IMR-90 (cell line): ENCODE measurements around the gene ARHGAP28. TPM values are rescaled to one million over a fixed set of nuclear protein-coding genes. Genes with fewer than 3 reads are reported as not detected.

Experiments
- ATAC-seq: fragments of 200-7000 bp; cut with Tn5 transposase; 2 replicates; pipeline ENCODE4 v1.9.1; 2020; ENCODE audit warnings: low read depth, mild to moderate bottlenecking, moderate library complexity
- BruUV-seq: library from RNA; stranded (reverse); fragments of 400-500 nt; replicated peaks from 2 replicates; lab custom pipeline; 2021; lab: Mats Ljungman, UMichigan
- CTCF ChIA-PET: fragments of 300-600 bp; formaldehyde crosslinking; extraction: SDS; loops from one replicate; lab custom pipeline; 2021; ENCODE audit warnings: antibody characterized with exemption; lab: Yijun Ruan, JAX
- POLR2A ChIA-PET: fragments of 300-600 bp; sonication (Branson Sonifier 250); formaldehyde crosslinking; loops from one replicate; lab custom pipeline; 2022; ENCODE audit warnings: antibody characterized with exemption; ENCODE audit not compliant: unreplicated experiment; lab: Charles Lee
- DNase-seq: peaks from one replicate; pipeline ENCODE4 v3.0.0; 2013
- H2AFZ ChIP-seq: replicated peaks from 2 replicates; pipeline ENCODE3; 2013; ENCODE audit warnings: low read length, mild to moderate bottlenecking; ENCODE audit not compliant: poor library complexity
- H2AK5ac ChIP-seq: 2 replicates; pipeline ENCODE4 v1.6.1; 2013; ENCODE audit warnings: low read depth, low read length, inconsistent platforms
- H2AK9ac ChIP-seq: replicated peaks from 2 replicates; pipeline ENCODE3; 2013; ENCODE audit warnings: mild to moderate bottlenecking, low read depth, low read length, moderate library complexity; ENCODE audit not compliant: poor library complexity
- H2BK120ac ChIP-seq: 2 replicates; pipeline ENCODE4 v1.6.1; 2013; ENCODE audit warnings: low read depth, low read length, inconsistent platforms
- H2BK15ac ChIP-seq: 3 replicates; pipeline ENCODE4 v1.6.1; 2013; ENCODE audit warnings: low read depth, low read length, inconsistent platforms
- H2BK20ac ChIP-seq: 2 replicates; pipeline ENCODE4 v1.6.1; 2013; ENCODE audit warnings: low read depth, mild to moderate bottlenecking, inconsistent platforms, low read length, moderate library complexity
- H2BK5ac ChIP-seq: 2 replicates; pipeline ENCODE4 v1.6.1; 2013; ENCODE audit warnings: mild to moderate bottlenecking, low read depth, low read length, inconsistent platforms; ENCODE audit not compliant: poor library complexity, severe bottlenecking
- H3K14ac ChIP-seq: replicated peaks from 2 replicates; pipeline ENCODE4 v1.6.1; 2013; ENCODE audit warnings: low read depth, low read length, inconsistent platforms
- H3K18ac ChIP-seq: 2 replicates; pipeline ENCODE4 v1.6.1; 2013; ENCODE audit warnings: low read depth, low read length, control low read depth
- H3K23ac ChIP-seq: 2 replicates; pipeline ENCODE4 v1.6.1; 2013; ENCODE audit warnings: low read depth, low read length, inconsistent platforms
- H3K27ac ChIP-seq: 2 replicates; pipeline ENCODE4 v1.5.1; 2013; ENCODE audit warnings: mild to moderate bottlenecking, control low read depth, low read length; ENCODE audit not compliant: insufficient read depth
- H3K27me3 ChIP-seq: 2 replicates; pipeline ENCODE4 v1.6.1; 2013; ENCODE audit warnings: low read length; ENCODE audit not compliant: control insufficient read depth, insufficient read depth
- H3K36me3 ChIP-seq: 2 replicates; pipeline ENCODE4 v1.6.1; 2013; ENCODE audit warnings: low read length, mixed read lengths; ENCODE audit not compliant: control insufficient read depth, insufficient read depth
- H3K4ac ChIP-seq: 2 replicates; pipeline ENCODE4 v1.6.1; 2013; ENCODE audit warnings: low read depth, low read length, inconsistent platforms
- H3K4me1 ChIP-seq: 2 replicates; pipeline ENCODE4 v1.6.1; 2013; ENCODE audit warnings: low read length, mixed read lengths; ENCODE audit not compliant: control insufficient read depth, insufficient read depth
- H3K4me2 ChIP-seq: 2 replicates; pipeline ENCODE4 v1.6.1; 2013; ENCODE audit warnings: low read depth, mild to moderate bottlenecking, control low read depth, low read length, moderate library complexity
- H3K4me3 ChIP-seq: 2 replicates; pipeline ENCODE4 v1.5.1; 2013; ENCODE audit warnings: low read depth, mild to moderate bottlenecking, control low read depth, low read length, moderate library complexity; ENCODE audit not compliant: insufficient read depth
- H3K56ac ChIP-seq: 2 replicates; pipeline ENCODE4 v1.6.1; 2013; ENCODE audit warnings: low read length, inconsistent platforms; ENCODE audit not compliant: insufficient read depth; ENCODE audit errors: extremely low read depth
- H3K79me1 ChIP-seq, 2 experiments: 2 replicates each; pipeline ENCODE4 v1.6.1; 2013; ENCODE audit warnings: low read length in 2 of 2, inconsistent platforms in 1 of 2, low read depth in 1 of 2
- H3K9ac ChIP-seq: 2 replicates; pipeline ENCODE4 v1.6.1; 2013; ENCODE audit warnings: low read depth, low read length, control low read depth
- H3K9me1 ChIP-seq: 2 replicates; pipeline ENCODE4 v1.6.1; 2013; ENCODE audit warnings: low read length, inconsistent platforms; ENCODE audit not compliant: insufficient read depth
- H3K9me3 ChIP-seq: 2 replicates; pipeline ENCODE4 v1.6.1; 2013; ENCODE audit warnings: low read length; ENCODE audit not compliant: control insufficient read depth, insufficient read depth
- H4K20me1 ChIP-seq: 2 replicates; pipeline ENCODE4 v1.6.1; 2013; ENCODE audit warnings: low read length, inconsistent platforms; ENCODE audit not compliant: insufficient read depth
- H4K5ac ChIP-seq: 2 replicates; pipeline ENCODE4 v1.6.1; 2013; ENCODE audit warnings: mild to moderate bottlenecking, low read depth, low read length, control low read depth
- H4K8ac ChIP-seq, 2 experiments: 2 replicates each; pipeline ENCODE4 v1.6.1; 2013; ENCODE audit warnings: low read depth in 2 of 2, low read length in 2 of 2, control low read depth in 1 of 2, inconsistent platforms in 1 of 2
- H4K91ac ChIP-seq: 2 replicates; pipeline ENCODE4 v1.6.1; 2013; ENCODE audit warnings: low read depth, low read length, inconsistent platforms; ENCODE audit not compliant: insufficient read depth
- BHLHE40 ChIP-seq: fragments of 150-350 bp; IDR thresholded peaks from 2 replicates; pipeline ENCODE4 v1.6.1; 2016; ENCODE audit warnings: mild to moderate bottlenecking, low read depth, low read length
- WGBS, 2 experiments: methylation state at CpG; one replicate each; pipeline versions ENCODE4 v1.1.5 to v1.1.7; 2013; ENCODE audit warnings: missing lambda C conversion rate in 2 of 2; ENCODE audit not compliant: insufficient read length in 1 of 2; ENCODE audit errors: extremely low coverage in 2 of 2; 5-methylcytosine and 5-hydroxymethylcytosine counted together
- dilution Hi-C: fragments of 300-500 bp; cut with HindIII; formaldehyde crosslinking; loops from one replicate; pipeline ENCODE4 v1.14.3; 2018; ENCODE audit warnings: low sequenced_read_pairs; ENCODE audit not compliant: unreplicated experiment
- in situ Hi-C: fragments of 300-500 bp; cut with MboI; formaldehyde crosslinking; loops from 3 replicates; pipeline ENCODE4 v1.14.3; 2019; ENCODE audit warnings: low sequenced_read_pairs, inconsistent platforms, mixed read lengths
- intact Hi-C: fragments of 100-400 bp; cut with micrococcal nuclease; formaldehyde crosslinking; loops from 2 replicates; pipeline ENCODE4 v1.10.0; 2022
- polyA plus RNA-seq, 3 experiments: library from polyadenylated mRNA; depleted of rRNA; stranded (reverse); fragments of >200 nt; gene quantifications; 2 replicates each; pipeline ENCODE4 v1.2.3, GENCODE V29; 2012; ENCODE audit warnings: low replicate concordance in 1 of 3
- total RNA-seq: library from RNA; depleted of rRNA; stranded (reverse); fragments of >200 nt; gene quantifications from 2 replicates; pipeline ENCODE4 v1.2.3, GENCODE V29; 2012

Gene ARHGAP28
- total and polyA plus RNA-seq, 2 of the 4 experiments (the other 2 are of a cell fraction) = 1.8 to 3.8 TPM

DNA sequence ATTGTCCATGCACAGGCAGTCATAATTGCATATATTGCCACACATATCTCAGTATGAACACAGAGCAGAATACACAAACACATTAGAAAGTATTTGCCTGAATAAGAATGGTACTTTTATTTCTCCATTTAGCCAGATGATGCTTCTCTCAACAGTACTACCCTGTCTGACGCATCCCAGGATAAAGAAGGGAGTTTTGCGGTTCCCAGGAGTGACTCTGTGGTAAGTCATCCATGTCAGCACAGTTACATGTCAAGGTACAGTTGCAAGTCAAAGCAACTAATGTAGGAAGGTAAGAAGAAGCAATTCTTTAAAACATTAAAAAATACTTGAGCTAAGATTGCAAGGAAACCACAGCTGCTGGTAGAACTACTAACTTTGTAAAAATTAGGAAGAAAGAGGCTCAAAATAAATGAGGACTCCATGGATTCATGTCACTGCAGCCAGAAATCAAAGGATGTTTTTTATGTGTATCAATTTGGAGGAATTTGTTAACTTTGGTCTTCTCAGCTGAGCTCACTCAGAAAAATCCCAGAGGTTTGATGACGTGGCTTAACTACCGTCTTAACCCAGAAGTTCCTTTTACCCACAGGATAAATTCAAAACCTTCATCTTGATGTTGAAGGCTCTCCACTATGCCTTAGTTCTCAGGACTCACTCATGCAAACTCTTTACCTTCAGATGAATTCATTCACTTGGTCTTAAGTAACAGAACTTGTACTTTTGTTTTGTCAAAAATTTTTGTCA, 130.3 kb downstream of the ARHGAP28 start:
- H3K4me2 ChIP-seq = no peak overlapping the region
- H2BK120ac ChIP-seq = peak overlapping the region; percentile 31; the same call in 1 of the 2 replicates
- no peaks in the 10 kb centered on the region for H3K9me3 ChIP-seq
- H3K4me3 ChIP-seq = no peak overlapping the region
- H3K9ac ChIP-seq = no peak overlapping the region
- H3K18ac ChIP-seq = peak overlapping the region; percentile 83
- peak; percentile 39 for DNase-seq
- no peak overlapping the region for H2AK9ac ChIP-seq
- H2AFZ ChIP-seq = no peak overlapping the region
- H3K79me1 ChIP-seq = no peaks in the 10 kb centered on the region
- no peak overlapping the region for H4K8ac ChIP-seq
- no peak for TF ChIP-seq BHLHE40
- WGBS, 2 experiments = no CpG with 5 or more reads among the region's 4 CpGs
- peaks cover 7% of the 10 kb centered on the region for H3K4me1 ChIP-seq
- CTCF ChIA-PET = no interaction called here
- H2BK5ac ChIP-seq = no peak overlapping the region
- 0 out of 2 replicates have a peak overlapping the region, but pooled peaks have one; percentile 38 for H3K23ac ChIP-seq
- peaks cover 2% of the 10 kb centered on the region; the same call in 1 of the 2 replicates for H3K9me1 ChIP-seq
- no peaks in the 10 kb centered on the region for H3K27me3 ChIP-seq
- H3K27ac ChIP-seq = peak overlapping the region; percentile 61; the same call in 1 of the 2 replicates
- in situ Hi-C loops (no loop called here), intact Hi-C loops (no loop called here), dilution Hi-C loops (no loop called here)
- peak overlapping the region; percentile 8; the same call in 1 of the 2 replicates for H3K14ac ChIP-seq
- H2BK20ac ChIP-seq = peak overlapping the region; percentile 56
- no peak for ATAC-seq
- 0 out of 3 replicates have a peak overlapping the region, but pooled peaks have one; percentile 53 for H2BK15ac ChIP-seq
- no TSS peak for BruUV-seq
- peak overlapping the region; percentile 62; the same call in 1 of the 2 replicates for H4K91ac ChIP-seq
- H3K56ac ChIP-seq = no peak overlapping the region
- peaks cover 30% of the 10 kb centered on the region for H3K36me3 ChIP-seq
- peak overlapping the region; percentile 55 for H3K4ac ChIP-seq
- peak overlapping the region; percentile 56; the same call in 1 of the 2 replicates for H2AK5ac ChIP-seq
- POLR2A ChIA-PET = no interaction called here
- H4K20me1 ChIP-seq = no peaks in the 10 kb centered on the region
- peak overlapping the region; percentile 42 for H4K5ac ChIP-seq
